GM18858 (cell line): ENCODE results near the gene PROS1.

Experiments
- ATAC-seq: cut with Tn5 transposase; IDR thresholded peaks from one replicate; pipeline ENCODE4 v1.9.1; 2021; ENCODE audit not compliant: unreplicated experiment

PROS1 gene

GRCh38 chr3:93973131-93974126, at the start of gene PROS1:
TSS of gene PROS1 (minus strand) at chr3:93973896. CDS start at chr3:93973749, 147 bp downstream.
- ATAC-seq = peak; percentile 74

- ATAC-seq = no peak
Measured at GRCh38 chr3:94020293-94020692, 46.6 kb upstream of the PROS1 start.

GRCh38 chr3:94019659-94020058, 46.0 kb upstream of the PROS1 start:
- no peak for ATAC-seq

DNA sequence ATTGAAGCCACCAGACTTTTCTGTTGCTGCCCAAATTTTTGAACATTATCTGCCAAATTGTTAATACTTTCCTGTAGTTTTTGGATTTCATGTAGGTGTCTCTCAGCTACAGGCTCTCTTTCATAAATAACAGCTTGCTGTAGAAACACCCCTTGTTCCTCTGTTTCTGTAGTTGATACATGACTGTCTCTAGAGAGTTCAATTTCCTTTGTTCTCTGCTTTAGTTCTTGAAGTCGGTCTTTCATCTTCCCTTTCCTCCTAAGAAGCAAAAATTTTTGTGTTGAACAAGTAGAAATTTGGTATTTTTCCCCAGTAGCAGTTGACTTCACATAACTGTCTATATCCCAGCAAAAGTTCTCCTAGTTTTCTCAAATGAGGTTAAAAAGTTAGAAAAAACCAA, 41.3 kb upstream of the PROS1 start:
- ATAC-seq = no peak

DNA sequence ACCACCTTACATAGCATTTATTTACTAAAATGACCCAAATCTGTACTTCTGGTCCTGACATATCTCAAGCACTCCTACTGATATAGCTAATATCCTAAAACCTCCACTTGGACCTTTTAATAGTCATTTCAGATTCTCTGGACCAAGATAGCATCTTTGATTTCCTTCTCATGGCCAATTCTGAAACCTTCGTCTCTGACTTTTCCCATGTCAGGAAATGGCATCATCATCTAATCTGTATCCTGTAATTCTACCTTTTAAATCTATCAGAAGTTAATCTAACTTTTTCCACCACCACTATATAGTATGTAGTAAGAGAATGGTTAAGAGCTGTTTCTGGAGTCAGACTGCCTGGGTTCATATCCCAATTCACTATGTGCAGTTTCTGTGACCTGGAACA, 38.5 kb upstream of the PROS1 start:
- ATAC-seq = no peak

- ATAC-seq = no peak
Measured at GRCh38 chr3:94011233-94011711, 37.6 kb upstream of the PROS1 start.

DNA sequence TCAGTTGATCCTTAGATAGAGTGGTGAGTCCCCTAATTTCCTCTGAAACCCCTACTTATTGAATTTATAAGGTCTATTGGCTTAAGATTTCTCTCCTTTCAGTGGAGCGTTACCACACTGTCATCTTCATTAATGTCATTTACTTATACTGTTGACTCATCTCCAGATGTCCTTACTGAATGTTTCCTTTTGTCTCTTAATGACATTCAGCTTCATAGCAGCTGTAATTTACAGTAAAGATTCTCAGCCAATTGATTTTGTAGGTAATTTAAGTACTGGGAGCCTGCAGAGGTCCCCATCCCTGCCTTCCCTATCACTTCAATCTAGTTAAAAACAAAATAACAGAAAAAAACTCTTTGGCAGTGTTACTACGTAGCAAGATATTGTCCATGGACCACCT, 35.9 kb upstream of the PROS1 start:
- ATAC-seq = no peak

DNA sequence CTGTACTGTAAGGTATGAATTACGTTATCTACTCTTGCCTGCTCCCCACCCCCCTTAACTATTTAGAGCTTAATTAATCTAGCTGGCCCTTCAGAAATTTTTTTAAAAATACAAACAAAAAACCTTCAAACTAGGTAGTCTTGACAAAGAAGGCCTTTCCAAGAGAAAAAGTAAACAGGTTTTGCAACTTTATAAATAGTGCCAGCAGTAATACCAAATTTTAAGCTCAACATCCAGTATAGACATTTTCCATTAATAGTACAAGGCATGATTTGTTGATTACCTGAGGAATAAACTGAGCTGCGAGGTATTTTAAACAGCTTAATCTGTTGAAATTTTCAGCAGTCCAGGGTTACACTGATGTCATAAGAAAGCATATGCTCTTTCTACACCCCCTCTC, 34.6 kb upstream of the PROS1 start:
- ATAC-seq = no peak

GRCh38 chr3:94004301-94004910, 30.7 kb upstream of the PROS1 start:
- peak; percentile 92 for ATAC-seq

DNA sequence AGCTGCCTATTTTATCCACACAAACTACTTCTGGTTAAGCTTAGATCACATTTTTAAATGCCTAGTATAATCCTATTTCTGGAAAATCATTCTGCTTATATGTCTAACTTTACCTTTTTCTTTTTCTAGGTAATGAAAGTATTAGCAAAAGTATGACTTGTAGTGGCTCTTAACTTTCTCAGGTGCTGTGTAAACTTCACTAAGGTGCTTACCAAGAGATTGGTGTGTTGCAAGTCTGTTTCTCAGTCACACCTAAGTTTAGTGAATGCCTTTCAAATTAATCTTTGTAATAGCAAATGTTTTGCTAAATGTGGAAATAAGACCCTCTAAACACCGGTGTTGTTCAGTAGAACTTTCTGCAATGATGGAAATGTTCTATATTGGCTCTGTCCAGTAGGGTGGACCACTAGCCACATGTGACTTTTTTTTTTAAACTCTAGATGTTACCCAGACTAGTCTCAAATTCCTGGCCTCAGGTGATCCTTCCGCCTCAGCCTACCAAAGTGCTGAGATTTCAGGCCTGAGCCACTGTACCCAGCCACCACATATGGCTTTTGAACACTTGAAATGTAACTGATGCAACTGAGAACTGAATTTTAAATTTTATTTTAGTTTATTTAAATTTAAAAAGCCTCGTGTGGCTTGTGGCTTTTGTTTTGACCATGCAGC, 28.3 kb upstream of the PROS1 start:
- ATAC-seq = no peak

DNA sequence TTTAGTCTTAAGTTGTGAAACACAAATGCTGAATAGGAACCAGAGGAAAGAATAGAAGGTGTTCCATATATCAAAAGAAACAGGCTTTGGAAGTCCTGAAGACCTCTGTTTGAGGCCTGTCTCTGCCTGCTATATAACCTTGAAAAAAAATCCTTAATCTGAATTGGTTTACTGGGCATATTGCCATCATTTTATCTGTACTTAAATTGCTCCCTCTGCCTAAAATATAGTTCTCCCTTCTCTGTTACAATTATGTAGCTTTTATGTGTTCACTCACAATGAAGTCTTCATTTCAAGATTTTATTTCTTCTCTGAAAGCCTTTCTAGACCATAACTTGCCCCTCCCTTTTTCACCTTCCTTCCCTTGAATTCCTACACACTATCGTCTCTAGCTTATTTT, 27.5 kb upstream of the PROS1 start:
- ATAC-seq = no peak

GRCh38 chr3:93994056-93994455, 20.4 kb upstream of the PROS1 start:
- no peak for ATAC-seq

DNA sequence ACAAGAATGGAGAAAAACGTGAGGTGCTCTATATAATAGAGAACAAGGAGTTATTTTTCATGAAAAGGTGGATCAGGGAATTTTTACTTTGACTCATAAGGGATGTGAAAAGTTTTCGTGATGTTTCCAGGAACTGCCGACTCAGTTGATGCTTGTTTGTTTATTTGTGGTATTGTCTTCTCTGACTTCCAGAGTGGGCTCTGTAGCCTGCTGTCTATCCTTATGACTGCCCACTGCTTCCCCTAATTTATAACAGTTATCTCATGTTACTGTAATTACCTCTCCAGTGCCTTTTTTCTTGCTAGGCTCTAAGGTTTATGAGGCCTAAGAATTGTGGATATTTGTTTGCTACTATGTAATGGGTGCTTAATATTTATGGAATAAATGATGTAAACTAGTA, 18.5 kb upstream of the PROS1 start:
- no peak for ATAC-seq

DNA sequence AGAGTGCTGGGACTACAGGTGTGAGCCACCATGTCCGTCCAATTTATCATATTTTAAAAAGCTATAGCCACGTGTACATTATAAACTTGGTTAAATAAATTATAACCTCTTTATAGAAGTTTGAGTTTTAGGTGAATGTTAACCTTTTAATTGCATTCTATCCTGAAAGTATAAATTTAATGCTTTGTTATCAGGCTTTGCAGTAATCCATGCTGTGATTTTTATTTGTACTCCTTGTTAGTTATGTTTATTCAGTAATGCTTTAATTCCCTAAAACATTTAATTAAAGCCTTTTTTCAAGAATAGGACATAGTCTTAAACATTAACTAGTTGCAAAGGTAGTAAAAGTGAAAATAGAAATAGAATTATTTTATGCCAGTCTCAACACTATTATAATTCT, 17.9 kb upstream of the PROS1 start:
- no peak for ATAC-seq

DNA sequence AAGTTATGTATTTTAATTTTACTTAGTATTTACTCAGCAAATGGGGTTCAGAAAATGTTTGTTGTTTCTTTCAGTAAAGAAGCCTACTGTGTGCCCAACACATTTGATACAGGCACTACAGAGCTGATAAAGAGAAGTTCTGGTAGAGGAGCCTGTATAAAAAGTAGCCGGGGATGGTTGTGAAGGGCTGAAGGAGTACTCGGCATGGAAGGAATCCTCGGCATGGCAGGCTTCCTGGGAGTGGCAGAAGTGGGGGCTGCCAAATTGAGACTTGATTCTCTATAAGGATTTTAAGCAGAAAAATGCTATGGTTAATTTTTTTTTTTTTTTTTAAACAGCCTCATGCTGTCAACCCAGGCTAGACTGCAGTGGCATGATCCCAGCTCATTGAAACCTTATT, 15.5 kb upstream of the PROS1 start:
- ATAC-seq = no peak

DNA sequence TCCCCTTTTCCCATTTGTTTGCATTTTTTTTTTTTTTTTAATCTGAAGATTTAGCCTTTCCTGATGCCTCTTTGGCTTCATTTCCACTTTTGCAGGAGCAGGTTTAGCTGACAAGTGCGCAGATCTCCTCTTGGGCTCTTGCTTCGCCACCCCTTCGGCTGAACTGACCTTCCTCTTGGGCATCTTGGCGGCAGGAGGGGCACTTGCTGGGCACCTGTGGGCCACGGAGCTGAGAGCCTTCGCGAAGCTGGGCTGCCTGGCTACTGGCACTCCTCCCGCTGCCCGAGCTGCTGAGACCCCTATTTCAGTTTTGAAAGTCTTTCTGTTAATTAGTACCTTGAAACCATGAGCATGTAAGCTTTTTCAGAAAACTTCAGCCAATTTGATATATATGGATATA, 15.1 kb upstream of the PROS1 start:
- ATAC-seq = no peak

DNA sequence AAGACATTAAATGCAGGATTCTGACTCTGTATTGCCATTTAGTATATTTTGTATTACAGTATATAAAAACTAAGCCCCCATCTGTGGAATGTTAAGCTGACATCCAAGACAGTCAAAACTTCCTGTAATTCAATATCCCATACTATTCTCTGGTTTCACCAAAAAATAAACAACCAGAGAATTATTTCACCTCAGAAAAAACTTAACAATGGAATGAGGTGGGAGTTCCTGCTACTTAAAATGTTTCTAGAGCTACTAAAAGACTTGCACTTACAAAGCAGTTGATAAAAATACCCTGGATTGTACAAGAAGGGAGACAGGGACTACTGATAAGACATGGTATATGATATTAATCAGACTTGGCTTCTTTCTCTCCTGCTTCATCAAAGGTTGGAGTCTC, 14.6 kb upstream of the PROS1 start:
- no peak for ATAC-seq

DNA sequence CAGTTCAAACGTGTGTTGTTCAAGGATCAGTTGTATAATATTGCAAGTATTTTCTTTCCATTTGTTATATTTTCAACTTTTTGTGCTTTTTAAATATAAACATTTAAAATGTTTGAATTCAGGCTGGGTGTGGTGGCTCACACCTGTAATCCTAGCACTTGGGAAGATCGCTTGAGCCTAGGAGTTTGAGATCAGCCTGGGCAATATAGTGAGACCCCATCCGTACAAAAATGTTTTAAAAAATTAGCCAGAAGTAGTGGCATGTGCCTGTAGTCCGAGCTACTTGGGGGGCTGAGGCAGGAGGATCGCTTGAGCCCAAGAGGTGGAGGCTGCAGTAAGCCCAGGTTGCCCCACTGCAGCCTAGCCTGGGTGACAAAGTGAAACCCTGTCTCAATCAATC, 10.9 kb upstream of the PROS1 start:
- ATAC-seq = no peak

- no peak for ATAC-seq
Measured at GRCh38 chr3:93983408-93983807, 9.7 kb upstream of the PROS1 start.

DNA sequence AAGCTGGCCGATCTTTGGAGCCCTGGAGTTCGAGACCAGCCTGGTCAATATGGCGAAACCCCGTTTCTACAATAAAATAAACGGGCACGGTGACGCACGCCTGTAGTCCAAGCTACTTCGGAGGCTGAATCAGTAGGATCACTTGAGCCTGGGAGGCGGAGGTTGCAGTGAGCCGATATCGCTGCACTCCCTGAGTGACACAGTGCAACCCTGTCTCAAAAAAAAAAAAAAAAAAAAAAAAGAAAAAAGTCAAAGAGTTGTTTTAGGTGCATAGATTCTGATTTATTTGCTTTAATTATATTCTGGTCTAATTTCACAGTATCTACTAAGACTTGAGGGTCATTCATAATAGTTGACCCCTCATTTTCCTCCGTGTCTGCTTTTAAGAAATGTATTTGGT, 8.0 kb upstream of the PROS1 start:
- no peak for ATAC-seq

GRCh38 chr3:93979850-93980676, 6.4 kb upstream of the PROS1 start, which contains the start of gene ARL13B:
TSS of gene ARL13B (plus strand) at chr3:93980155. CDS start at chr3:93980424, 269 bp downstream.
- ATAC-seq = peak; percentile 100
